H54 (cell line): ENCODE results near the gene DCTN3.

Experiments
- DNase-seq: peaks from one replicate; pipeline ENCODE4 v3.0.0; 2011; ENCODE audit warnings: low spot score, mixed read lengths; ENCODE audit not compliant: insufficient read length
- FAIRE-seq: peaks from 3 replicates; lab custom pipeline; 2011; peaks lifted over from hg19 to GRCh38; lab: Jason Lieb, UNC
- POLR2A ChIP-seq: IDR thresholded peaks from 2 replicates; pipeline ENCODE4 v1.6.1; 2011; ENCODE audit warnings: low read depth, mild to moderate bottlenecking, low read length

The DCTN3 gene

GRCh38 chr9:34624475-34625185 is 4.3 kb upstream of the DCTN3 start:
- no peak for TF ChIP-seq POLR2A
- FAIRE-seq (no peak), DNase-seq (no peak)

GRCh38 chr9:34623374-34624235 is 3.3 kb upstream of the DCTN3 start:
- FAIRE-seq (no peak), DNase-seq (no peak)
- no peak for TF ChIP-seq POLR2A

DNA sequence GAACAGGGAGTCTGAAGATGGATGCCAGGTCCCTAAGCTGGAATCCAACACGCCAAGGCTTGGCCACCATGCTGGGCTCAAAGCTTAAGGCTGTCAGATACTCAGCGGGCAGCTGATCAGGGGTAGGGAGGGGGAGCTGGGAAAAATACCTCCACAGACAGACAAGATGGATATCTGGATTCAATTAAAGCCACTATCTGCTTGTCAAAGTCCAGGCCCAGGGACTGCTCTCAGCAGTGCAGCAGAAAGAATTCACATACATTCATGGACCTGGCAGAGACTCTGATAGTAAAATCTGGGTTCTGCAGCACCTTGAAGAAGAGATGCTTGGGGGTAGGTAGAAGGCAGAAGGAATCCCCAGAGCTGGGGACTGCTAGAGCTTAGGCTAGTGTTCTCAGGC is 5.2 kb downstream of the DCTN3 start:
- TF ChIP-seq POLR2A = no peak
- DNase-seq (no peak), FAIRE-seq (no peak)

- DNase-seq (no peak), FAIRE-seq (no peak)
- TF ChIP-seq POLR2A = no peak
These were observed 7.4 kb downstream of the DCTN3 start for GRCh38 chr9:34612788-34613390.

DNA sequence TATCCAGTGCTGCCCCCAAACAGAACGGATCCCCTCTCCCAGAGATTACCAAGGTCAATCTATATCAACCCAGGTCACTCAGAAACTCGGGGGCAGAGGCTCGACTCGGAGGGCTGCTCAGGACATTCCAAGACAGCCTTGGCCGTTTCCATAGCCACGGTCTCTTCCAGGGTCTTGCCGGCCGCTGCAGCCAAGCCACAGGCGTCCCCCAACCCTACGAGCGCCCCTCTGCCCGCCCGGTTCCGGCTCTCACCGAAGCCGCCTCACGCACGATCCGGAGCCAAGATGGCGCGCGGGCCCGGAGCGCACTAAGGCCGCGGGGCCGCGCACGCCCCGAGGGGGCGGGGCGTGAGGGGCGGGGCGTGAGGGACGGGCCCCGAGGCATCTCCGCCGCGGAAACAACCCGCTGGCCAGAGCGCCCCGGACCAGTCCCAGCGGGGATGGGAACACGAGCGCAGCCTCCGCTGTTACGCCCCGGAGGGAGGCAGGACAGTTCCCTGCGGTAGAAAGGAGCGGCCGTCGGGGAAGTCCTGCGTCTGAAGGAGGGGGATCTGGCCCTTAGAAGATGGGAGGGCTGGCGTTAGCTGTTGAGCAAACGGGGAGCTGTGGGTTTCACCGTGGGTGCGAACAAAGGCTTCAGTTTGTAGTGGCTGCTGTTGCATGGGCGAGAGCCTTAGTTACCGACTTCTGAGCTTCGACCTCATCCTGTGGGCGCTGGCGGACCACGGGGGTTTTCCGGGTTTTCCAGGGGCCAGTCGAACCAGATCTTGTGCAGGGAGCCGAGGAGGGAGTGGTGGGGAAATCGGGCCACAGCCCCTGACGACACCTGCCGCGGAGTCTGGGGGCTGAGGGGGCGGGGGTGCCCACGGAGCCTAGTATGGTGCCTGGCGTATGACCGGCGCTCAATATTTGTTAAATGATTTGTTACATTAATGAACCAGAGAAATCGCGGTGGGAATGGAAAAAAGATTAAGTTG is 8.2 kb downstream of the DCTN3 start, which contains the start of gene RPP25L:
RPP25L (minus strand) TSS at position 287 of the 977 bp plus-strand sequence. CDS start 801 bp downstream, outside the sequence.
- FAIRE-seq (no peak), DNase-seq (peak; percentile 79)
- peak; percentile 65 for TF ChIP-seq POLR2A

GRCh38 chr9:34611251-34611810 is 9.0 kb downstream of the DCTN3 start:
- no peak for TF ChIP-seq POLR2A

DNA sequence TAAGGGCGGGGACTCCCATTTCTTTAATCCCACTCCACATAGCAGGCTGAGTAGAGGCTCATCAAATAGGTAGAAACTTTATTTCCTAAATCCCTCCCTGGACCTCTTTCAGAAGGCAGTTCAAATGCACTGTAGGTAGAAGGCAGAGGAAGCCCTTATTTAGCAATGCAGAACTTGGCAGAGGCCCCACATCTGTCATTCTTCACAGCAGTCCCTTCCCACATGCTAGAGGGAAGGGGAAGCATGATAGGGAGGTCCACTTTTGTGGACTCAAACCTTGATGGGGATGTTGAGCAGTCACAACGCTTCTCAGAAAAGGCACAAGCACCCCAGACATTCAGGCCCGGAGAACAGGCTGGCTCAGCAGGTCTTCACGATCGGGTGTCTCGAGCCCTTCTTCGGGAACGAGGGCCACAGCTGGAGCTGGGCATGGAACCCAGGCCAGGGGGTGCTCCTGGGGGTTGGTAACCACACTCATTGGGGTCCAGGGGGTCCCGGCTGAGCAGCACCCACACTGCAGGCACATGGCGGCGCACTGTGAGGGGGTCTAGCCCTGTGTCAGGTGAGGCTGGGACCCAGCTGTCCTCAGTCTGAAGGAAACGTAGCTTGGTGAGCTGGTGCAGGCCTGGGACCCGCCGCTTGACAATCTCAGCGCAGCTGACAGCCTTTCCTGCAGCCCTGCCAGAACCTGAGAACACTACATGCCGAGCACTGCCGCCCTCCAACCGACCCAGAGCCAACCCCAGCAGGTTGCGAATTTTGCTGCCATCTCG is 9.7 kb downstream of the DCTN3 start:
- no peak for FAIRE-seq
- no peak for TF ChIP-seq POLR2A
- DNase-seq = no peak

More at GRCh38 chr9:34611251-34611810, 9.0 kb downstream of the DCTN3 start:
- DNase-seq = no peak
- no peak for FAIRE-seq

DNA sequence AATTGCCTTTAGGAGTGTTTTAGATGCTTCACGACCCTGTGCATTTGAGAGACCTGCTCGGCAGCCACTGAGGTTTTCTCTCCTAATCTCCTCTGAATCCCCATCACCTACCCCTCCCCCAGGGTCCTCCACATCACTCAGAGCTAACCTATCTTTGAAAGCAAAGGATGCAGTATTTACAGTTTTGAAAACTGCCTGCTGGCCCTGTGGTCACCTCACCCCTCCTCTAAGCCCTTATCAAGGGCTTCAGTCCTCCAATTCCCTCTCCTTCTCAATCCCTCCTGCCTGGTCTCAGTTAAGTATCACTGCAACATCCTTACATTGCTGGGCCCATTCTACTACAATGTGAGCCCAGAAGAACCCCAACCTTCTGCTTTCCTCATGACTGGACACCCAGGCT is 13.0 kb downstream of the DCTN3 start:
- DNase-seq = no peak
- no peak for TF ChIP-seq POLR2A
- no peak for FAIRE-seq

- TF ChIP-seq POLR2A = no peak
- DNase-seq (no peak), FAIRE-seq (no peak)
These were observed 13.4 kb downstream of the DCTN3 start for GRCh38 chr9:34606905-34607304.

GRCh38 chr9:34606190-34606589 is 14.1 kb downstream of the DCTN3 start:
- no peak for TF ChIP-seq POLR2A
- DNase-seq = no peak
- FAIRE-seq = no peak

DNA sequence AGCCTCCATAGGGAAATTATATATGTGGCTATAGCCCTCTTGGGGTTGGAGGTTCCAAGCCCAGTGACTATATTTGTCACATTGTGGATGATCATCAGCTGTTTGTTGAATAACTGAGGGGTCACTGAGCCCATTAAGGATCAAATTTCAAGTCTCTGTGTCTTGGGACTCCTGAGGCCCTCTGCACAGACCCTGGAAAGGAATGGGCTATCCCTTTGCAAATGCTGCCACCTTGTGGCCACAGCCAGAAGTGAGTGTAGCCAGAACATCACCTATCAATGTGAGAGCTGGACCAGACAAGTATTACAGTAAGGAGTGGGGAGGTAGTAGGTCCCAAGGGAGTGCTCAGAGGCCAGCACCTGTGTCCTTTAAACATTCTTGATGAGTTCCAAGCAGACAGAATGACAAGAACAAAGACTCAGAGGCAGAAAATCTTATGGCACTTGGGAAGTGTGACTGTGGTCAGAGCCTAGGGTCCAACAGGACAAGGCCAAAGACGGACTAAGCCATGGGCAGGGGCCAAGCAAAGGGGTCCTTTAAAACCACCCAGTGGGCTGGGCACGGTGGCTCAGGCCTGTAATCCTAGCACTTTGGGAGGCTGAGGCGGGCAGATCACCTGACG is 16.6 kb downstream of the DCTN3 start:
- no peak for TF ChIP-seq POLR2A
- FAIRE-seq = no peak

More for the DNA sequence above, 16.6 kb downstream of the DCTN3 start:
- peak; percentile 75 for DNase-seq
